ENCODE measurements around the gene UNC93B1.

UNC93B1 gene

GRCh38 chr11:68022531-68022930 lies 18.6 kb upstream of the UNC93B1 start:
- no peak for DNase-seq (ENCODE audit: low read depth)

DNA sequence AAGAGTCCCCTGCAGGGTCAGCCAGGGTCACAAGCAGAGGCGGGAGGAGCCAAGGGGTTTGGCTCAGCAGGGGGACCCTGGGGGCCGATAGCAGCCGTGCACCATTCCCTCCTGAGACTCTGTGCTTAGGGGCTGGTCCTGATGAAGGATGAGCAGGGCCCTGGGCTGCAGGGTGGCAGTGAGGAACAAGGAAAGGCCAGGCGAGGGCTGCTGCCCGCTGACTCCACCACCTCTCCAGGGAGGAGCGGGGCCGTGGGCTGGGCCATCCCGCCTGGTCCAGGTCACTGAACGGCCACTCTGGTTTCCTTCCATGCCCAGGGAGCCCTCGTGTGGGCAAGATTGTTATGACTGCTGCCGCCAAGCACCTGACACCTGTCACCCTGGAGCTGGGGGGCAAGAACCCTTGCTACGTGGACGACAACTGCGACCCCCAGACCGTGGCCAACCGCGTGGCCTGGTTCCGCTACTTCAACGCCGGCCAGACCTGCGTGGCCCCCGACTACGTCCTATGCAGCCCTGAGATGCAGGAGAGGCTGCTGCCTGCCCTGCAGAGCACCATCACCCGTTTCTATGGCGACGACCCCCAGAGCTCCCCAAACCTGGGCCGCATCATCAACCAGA lies 17.4 kb upstream of the UNC93B1 start:
- DNase-seq (ENCODE audit: low read depth), result no peak

DNA sequence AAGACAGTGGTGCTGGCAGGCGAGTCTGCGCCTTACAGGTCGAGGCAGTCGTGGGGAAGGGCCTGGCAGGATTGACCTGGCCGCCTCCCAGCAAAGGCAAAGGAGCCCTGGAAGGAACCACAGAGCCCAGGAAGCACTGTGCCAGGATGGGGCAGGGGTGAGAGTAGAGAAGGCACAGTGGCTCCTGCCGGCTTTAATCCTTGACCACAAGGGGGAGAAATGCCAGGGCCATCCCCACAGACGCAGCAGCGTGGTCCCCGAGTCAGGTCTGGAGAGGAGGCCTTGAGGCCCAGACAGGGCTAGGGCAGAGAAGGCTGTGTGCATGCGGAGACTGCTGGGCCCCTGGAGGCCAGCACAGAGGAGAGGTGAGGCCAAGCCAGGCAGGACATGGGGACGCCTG lies 16.7 kb upstream of the UNC93B1 start:
- DNase-seq (ENCODE audit: low read depth), result no peak

- no peak for DNase-seq (ENCODE audit: low read depth)
Measured at GRCh38 chr11:68019486-68019885, 15.6 kb upstream of the UNC93B1 start.

DNA sequence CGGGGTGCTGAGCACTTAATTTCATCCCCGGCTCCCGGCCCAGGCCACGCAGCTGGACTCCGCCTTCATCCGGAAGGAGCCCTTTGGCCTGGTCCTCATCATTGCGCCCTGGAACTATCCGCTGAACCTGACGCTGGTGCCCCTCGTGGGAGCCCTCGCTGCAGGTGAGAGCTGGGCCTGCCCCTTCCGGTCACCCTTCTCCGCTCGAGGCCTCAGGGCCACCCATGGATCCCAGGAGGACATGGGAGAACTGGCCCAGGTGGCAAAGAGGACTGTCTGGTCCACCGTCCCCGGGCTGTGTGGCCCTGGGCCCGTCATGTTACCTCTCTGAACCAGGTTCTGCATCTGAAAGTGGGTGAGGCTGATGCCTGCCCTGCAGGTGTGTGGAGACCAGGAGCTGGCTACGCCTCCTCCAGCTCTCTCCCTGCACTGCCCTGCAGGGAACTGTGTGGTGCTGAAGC lies 14.9 kb upstream of the UNC93B1 start:
- DNase-seq (ENCODE audit: low read depth), result no peak

- DNase-seq (ENCODE audit: low read depth), result no peak
Measured at GRCh38 chr11:68017980-68018729, 14.3 kb upstream of the UNC93B1 start.

GRCh38 chr11:68016904-68017817 lies 13.3 kb upstream of the UNC93B1 start:
- DNase-seq (ENCODE audit: low read depth), result no peak

- no peak for DNase-seq (ENCODE audit: low read depth)
Measured at GRCh38 chr11:68016161-68016903, 12.4 kb upstream of the UNC93B1 start.

DNA sequence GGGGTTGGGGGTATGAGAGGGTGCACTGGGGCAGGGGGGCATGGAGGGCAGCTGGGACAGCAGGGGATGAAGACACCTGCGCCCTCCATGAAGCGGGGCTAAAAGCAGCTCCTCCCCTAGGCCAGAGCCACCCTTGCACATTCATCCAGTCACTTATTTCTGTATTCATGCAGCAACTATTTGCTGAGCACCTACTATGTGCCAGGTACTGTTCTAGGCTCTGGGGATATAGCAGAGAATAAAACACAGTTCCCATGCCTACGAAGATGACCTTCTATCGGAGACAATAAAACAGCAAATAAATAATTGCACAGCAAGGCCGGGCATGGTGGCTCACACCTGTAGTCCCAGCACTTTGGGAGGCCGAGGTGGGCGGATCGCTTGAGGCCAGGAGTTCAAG lies 11.6 kb upstream of the UNC93B1 start:
- DNase-seq (ENCODE audit: low read depth), result no peak

DNA sequence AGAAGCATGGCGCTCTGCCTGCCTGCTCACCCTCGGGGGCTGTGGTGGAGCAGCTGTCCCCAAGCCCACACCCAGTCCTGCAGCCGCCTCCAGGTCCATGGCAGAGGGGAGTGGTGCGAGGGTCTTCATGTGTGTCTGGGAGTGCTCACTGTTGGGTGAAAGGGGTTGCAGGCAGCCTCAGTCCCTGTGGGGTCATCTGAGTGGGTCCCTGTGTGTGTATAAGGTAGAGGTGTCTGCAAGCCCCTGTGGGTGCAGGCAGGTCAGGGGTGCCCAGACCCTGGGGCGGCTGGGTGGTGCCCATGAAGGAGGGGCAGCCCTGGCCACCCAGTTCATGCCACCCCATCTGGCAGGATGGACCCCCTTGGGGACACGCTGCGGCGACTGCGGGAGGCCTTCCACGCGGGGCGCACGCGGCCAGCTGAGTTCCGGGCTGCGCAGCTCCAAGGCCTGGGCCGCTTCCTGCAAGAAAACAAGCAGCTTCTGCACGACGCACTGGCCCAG lies 11.1 kb upstream of the UNC93B1 start:
- no peak for DNase-seq (ENCODE audit: low read depth)

DNA sequence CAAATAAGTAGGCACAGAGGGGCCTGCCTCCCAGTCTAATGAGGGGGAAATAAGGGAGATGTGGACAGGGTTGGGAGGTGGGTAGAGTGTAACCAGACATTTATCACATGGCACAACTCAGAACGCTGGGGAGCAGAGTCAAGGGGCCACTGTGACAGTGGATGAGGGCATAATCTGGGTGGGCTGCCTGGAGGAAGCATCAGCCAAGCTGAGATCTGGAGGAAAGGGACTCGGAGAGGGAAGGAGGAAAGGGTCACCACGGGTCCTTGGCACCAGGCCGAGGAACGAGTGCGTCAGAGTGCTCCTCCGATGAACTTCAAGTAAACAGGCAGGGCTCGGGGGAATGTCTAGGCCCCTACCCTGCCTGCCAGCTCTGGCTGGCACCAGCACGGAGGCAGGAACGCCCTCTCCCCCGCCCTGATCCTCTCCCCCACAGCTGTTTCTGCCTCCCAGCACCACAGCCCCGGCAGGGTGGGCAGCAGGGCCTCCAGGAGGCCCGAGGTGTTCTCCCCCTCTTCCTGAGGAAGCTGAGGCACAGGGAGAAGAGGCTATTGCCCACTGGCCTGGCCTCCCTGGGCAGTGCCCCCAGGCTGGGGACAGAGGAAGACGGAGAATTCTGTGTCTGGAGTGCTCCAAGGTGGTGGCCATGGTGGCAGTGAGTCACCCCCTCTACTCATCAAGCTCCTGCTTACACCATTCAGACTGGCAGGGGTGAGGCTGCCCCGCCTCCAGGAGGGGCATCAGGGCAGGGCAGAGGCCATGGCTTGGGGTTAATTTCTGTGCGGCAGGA lies 10.5 kb upstream of the UNC93B1 start:
- peak; percentile 83 for DNase-seq (ENCODE audit: low read depth)

- DNase-seq (ENCODE audit: low read depth), result no peak
Measured at GRCh38 chr11:68013611-68014156, 9.8 kb upstream of the UNC93B1 start.

- DNase-seq (ENCODE audit: low read depth), result peak; percentile 98
Measured at GRCh38 chr11:68012843-68013610, 9.1 kb upstream of the UNC93B1 start.

DNA sequence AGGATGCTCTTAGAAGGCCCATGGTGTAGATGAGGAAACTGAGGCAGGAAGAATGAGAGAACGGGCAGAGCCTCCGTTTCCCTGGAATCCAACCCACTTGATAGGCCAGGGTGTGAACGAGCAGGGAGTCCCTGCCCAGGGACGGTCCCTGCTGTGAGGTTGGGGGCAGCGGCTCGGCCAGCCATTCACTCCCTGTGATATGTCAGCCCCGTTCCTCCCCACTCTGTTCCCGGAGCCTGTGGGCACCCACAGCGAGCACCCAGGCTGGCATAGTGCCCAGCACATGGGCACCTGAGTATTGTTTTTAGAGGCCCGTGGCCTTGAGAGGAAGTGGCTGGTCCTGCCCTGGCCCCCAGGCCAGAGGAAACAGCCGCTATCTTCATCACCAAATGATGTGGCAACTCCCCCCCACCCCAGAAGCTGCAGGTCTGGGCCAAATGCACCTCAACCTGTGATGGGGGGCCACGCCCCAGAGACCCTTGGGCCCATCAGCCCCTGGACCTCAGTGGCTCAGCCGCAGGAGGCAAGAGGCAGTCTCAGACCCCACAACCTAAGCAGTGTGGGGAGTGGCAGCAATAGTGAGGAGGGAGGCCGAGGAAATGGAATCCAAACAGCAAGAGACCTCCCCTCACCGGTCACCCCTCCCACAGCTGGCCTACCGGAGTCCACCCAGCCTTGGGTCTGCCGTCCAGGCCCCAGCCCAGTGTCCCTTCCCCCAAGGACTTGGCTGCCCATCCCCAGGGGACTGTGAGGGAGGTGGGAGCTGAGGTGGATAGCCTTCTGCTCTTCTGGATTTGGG lies 8.3 kb upstream of the UNC93B1 start:
- DNase-seq (ENCODE audit: low read depth), result no peak

- DNase-seq (ENCODE audit: low read depth), result no peak
Measured at GRCh38 chr11:68011051-68011943, 7.4 kb upstream of the UNC93B1 start.

DNA sequence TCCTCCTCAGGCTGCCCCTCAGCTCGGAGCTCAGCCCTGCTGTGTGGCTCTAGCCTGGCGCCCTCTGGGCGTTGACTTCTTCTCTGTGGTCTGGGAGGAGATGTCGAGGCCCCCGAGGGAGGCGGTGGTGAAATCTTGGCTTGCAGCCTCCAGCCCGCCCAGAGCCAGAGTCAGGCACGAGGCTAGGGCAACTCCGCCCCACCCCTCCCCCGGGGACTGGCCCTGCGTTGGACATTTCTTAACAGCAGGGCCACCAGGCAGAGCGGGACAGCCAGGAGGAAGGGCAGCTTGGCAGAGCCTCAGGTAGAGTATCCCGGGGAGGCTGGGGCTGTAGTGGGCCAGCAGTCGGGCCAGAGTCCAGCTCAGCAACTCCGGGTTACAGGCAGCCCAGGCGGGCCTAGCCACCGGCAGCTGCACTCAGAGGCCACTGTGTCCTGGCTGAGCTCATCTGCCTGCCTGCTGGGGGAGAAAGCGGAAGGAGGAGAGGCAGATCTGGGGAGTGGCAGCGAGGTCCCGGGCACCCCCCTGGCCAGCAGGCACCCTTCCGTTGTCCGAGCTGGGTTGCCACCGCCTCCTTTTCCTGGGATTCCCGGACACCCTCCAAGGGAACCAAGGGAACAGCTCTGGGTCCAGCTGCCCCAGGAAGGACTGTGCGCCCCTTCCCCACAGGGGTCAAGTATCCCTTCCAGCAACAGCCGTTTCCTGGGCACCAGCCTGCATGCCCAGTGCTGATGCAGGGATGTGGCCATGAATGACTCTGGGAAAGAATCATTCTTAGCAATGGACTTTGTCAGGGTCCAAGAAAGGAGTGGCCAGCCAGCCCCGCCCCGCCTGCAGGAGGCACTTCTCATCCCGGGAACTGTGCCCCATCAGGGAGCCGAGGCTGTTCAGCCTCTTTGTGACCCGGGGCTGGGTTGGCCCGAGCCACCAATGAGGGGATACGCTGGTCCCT lies 6.5 kb upstream of the UNC93B1 start, which contains the start of gene ALDH3B1:
Gene ALDH3B1, plus strand, starts transcription at position 238 of the 952 bp plus-strand sequence. CDS start 4,971 bp downstream, outside the sequence.
- DNase-seq (ENCODE audit: low read depth), result peak; percentile 80

All from iris pigment epithelial cell (primary cell).